IgD-negative memory B cell (primary cell): ENCODE data around the gene TSEN54. TPM values are rescaled to one million over a fixed set of nuclear protein-coding genes. Genes with fewer than 3 reads are reported as not detected.

Experiments
- H3K27ac Mint-ChIP-seq, 3 donors: one replicate each; pipeline ENCODE4 v1.8.0; 2020 to 2022; ENCODE audit warnings: mild to moderate bottlenecking in 3 of 3, mixed read lengths in 3 of 3, moderate library complexity in 1 of 3
- H3K27me3 Mint-ChIP-seq: one replicate; pipeline ENCODE4 v1.8.0; 2021; ENCODE audit warnings: mixed read lengths
- H3K36me3 Mint-ChIP-seq: one replicate; pipeline ENCODE4 v1.8.0; 2020; ENCODE audit warnings: mild to moderate bottlenecking, mixed read lengths
- H3K4me1 Mint-ChIP-seq, 3 donors: one replicate each; pipeline ENCODE4 v1.8.0; 2020 to 2022; ENCODE audit warnings: mixed read lengths in 3 of 3, mild to moderate bottlenecking in 1 of 3
- H3K4me3 Mint-ChIP-seq, 4 donors: one replicate each; pipeline ENCODE4 v1.8.0; 2020 to 2022; ENCODE audit warnings: mild to moderate bottlenecking in 4 of 4, mixed read lengths in 4 of 4, moderate library complexity in 3 of 4
- H3K9me3 Mint-ChIP-seq, 3 donors: one replicate each; pipeline ENCODE4 v1.8.0; 2020 to 2021; ENCODE audit warnings: mixed read lengths in 3 of 3, mild to moderate bottlenecking in 1 of 3
- polyA plus RNA-seq: library from polyadenylated mRNA; unstranded; fragments of 300-500 nt; fragmentation: Illumina TruSeq; gene quantifications from one replicate; pipeline ENCODE4 v1.2.3, GENCODE V29; 2021

TSEN54 gene
- polyA plus RNA-seq, 1 donor from 2014 or later, result 34.9 TPM

- peaks cover 0 to 6% (median under 1%) of the 10 kb centered on the region in 3 donors for H3K4me1 Mint-ChIP-seq
- H3K27ac Mint-ChIP-seq, result no peak overlapping the region
- H3K36me3 Mint-ChIP-seq, result peaks cover 3% of the 10 kb centered on the region
- no peaks in the 10 kb centered on the region for H3K27me3 Mint-ChIP-seq
- H3K4me3 Mint-ChIP-seq, result no peak overlapping the region
- no peaks in the 10 kb centered on the region for H3K9me3 Mint-ChIP-seq
These were observed 34.9 kb upstream of the TSEN54 start for GRCh38 chr17:75481194-75482068.

- no peaks in the 10 kb centered on the region for H3K9me3 Mint-ChIP-seq
- H3K4me1 Mint-ChIP-seq, result peaks cover 4 to 15% (median 8%) of the 10 kb centered on the region in 3 donors
- H3K27me3 Mint-ChIP-seq, result peaks cover 2% of the 10 kb centered on the region
- no peak overlapping the region for H3K27ac Mint-ChIP-seq
- H3K4me3 Mint-ChIP-seq, result no peak overlapping the region
- H3K36me3 Mint-ChIP-seq, result peaks cover 2% of the 10 kb centered on the region
These were observed 34.0 kb upstream of the TSEN54 start for GRCh38 chr17:75482098-75482942.

GRCh38 chr17:75485688-75486087 lies 30.6 kb upstream of the TSEN54 start:
- H3K4me3 Mint-ChIP-seq, result no peak overlapping the region
- H3K9me3 Mint-ChIP-seq, result no peaks in the 10 kb centered on the region
- H3K27ac Mint-ChIP-seq, result peak overlapping the region in 1 of 3 donors; percentile 67
- peaks cover 10 to 20% (median 14%) of the 10 kb centered on the region in 3 donors for H3K4me1 Mint-ChIP-seq
- H3K27me3 Mint-ChIP-seq, result peaks cover 2% of the 10 kb centered on the region
- H3K36me3 Mint-ChIP-seq, result peaks cover 2% of the 10 kb centered on the region

- peaks cover 2% of the 10 kb centered on the region for H3K27me3 Mint-ChIP-seq
- peak overlapping the region in 1 of 4 donors; percentile 70 for H3K4me3 Mint-ChIP-seq
- H3K9me3 Mint-ChIP-seq, result no peaks in the 10 kb centered on the region
- H3K36me3 Mint-ChIP-seq, result no peaks in the 10 kb centered on the region
- H3K4me1 Mint-ChIP-seq, result peaks cover 10 to 20% (median 14%) of the 10 kb centered on the region in 3 donors
- no peak overlapping the region for H3K27ac Mint-ChIP-seq
These were observed 30.2 kb upstream of the TSEN54 start for GRCh38 chr17:75486151-75486550.

- Mint-ChIP-seq H3K4me3 (peak overlapping the region in 1 of 4 donors; percentile 73), H3K9me3 (no peaks in the 10 kb centered on the region), H3K4me1 (peaks cover 10 to 20% (median 14%) of the 10 kb centered on the region in 3 donors), H3K27me3 (peaks cover 2% of the 10 kb centered on the region), H3K27ac (peak overlapping the region; percentile 29 to 97 (median 94)), H3K36me3 (no peaks in the 10 kb centered on the region)
These were observed 29.4 kb upstream of the TSEN54 start for GRCh38 chr17:75486951-75487350.

- H3K4me1 Mint-ChIP-seq, result peaks cover 10 to 20% (median 14%) of the 10 kb centered on the region in 3 donors
- peak overlapping the region; percentile 29 to 97 (median 94) for H3K27ac Mint-ChIP-seq
- no peaks in the 10 kb centered on the region for H3K9me3 Mint-ChIP-seq
- H3K36me3 Mint-ChIP-seq, result no peaks in the 10 kb centered on the region
- H3K4me3 Mint-ChIP-seq, result peak overlapping the region; percentile 13 to 89 (median 52)
- H3K27me3 Mint-ChIP-seq, result peaks cover 2% of the 10 kb centered on the region
These were observed 28.8 kb upstream of the TSEN54 start for GRCh38 chr17:75487351-75488070.

GRCh38 chr17:75488693-75489510 lies 27.4 kb upstream of the TSEN54 start:
- H3K4me1 Mint-ChIP-seq, result peaks cover 10 to 16% (median 14%) of the 10 kb centered on the region in 3 donors
- peak overlapping the region in 1 of 4 donors; percentile 37 for H3K4me3 Mint-ChIP-seq

GRCh38 chr17:75489511-75489955 lies 26.8 kb upstream of the TSEN54 start:
- H3K4me1 Mint-ChIP-seq, result peaks cover 10 to 16% (median 14%) of the 10 kb centered on the region in 3 donors
- H3K36me3 Mint-ChIP-seq, result no peaks in the 10 kb centered on the region
- H3K27me3 Mint-ChIP-seq, result peaks cover 2% of the 10 kb centered on the region
- H3K4me3 Mint-ChIP-seq, result no peak overlapping the region
- H3K27ac Mint-ChIP-seq, result no peak overlapping the region
- no peaks in the 10 kb centered on the region for H3K9me3 Mint-ChIP-seq

More at GRCh38 chr17:75488693-75489510, 27.4 kb upstream of the TSEN54 start:
- H3K27me3 Mint-ChIP-seq, result peaks cover 2% of the 10 kb centered on the region
- no peaks in the 10 kb centered on the region for H3K36me3 Mint-ChIP-seq
- no peaks in the 10 kb centered on the region for H3K9me3 Mint-ChIP-seq
- H3K27ac Mint-ChIP-seq, result no peak overlapping the region

GRCh38 chr17:75490173-75490743 lies 26.1 kb upstream of the TSEN54 start:
- Mint-ChIP-seq H3K27ac (no peak overlapping the region), H3K4me3 (no peak overlapping the region), H3K9me3 (no peaks in the 10 kb centered on the region), H3K36me3 (no peaks in the 10 kb centered on the region), H3K4me1 (peaks cover 10 to 16% (median 14%) of the 10 kb centered on the region in 3 donors), H3K27me3 (peaks cover 2% of the 10 kb centered on the region)

- Mint-ChIP-seq H3K27ac (no peak overlapping the region), H3K4me3 (no peak overlapping the region), H3K27me3 (peaks cover 2% of the 10 kb centered on the region), H3K9me3 (no peaks in the 10 kb centered on the region), H3K4me1 (peaks cover 10 to 16% (median 14%) of the 10 kb centered on the region in 3 donors), H3K36me3 (no peaks in the 10 kb centered on the region)
These were observed 25.2 kb upstream of the TSEN54 start for GRCh38 chr17:75490953-75491649.

GRCh38 chr17:75491680-75492079 lies 24.6 kb upstream of the TSEN54 start:
- Mint-ChIP-seq H3K27me3 (peaks cover 2% of the 10 kb centered on the region), H3K36me3 (peaks cover 1% of the 10 kb centered on the region), H3K9me3 (no peaks in the 10 kb centered on the region), H3K4me3 (no peak overlapping the region), H3K27ac (no peak overlapping the region), H3K4me1 (peaks cover 10 to 12% (median 12%) of the 10 kb centered on the region in 3 donors)

GRCh38 chr17:75492555-75493168 lies 23.7 kb upstream of the TSEN54 start:
- H3K4me3 Mint-ChIP-seq, result peak overlapping the region in 1 of 4 donors; percentile 79
- H3K27me3 Mint-ChIP-seq, result no peaks in the 10 kb centered on the region
- H3K27ac Mint-ChIP-seq, result no peak overlapping the region
- peaks cover 3% of the 10 kb centered on the region in 3 donors for H3K4me1 Mint-ChIP-seq
- no peaks in the 10 kb centered on the region for H3K9me3 Mint-ChIP-seq
- peaks cover 5% of the 10 kb centered on the region for H3K36me3 Mint-ChIP-seq
